HG02973 (cell line): Measurements from ENCODE around the gene IPO4.

Experiments used
- ATAC-seq: cut with Tn5 transposase; IDR thresholded peaks from one replicate; pipeline ENCODE4 v1.9.1; 2021; ENCODE audit warnings: moderate library complexity; ENCODE audit not compliant: unreplicated experiment

The IPO4 gene

GRCh38 chr14:24132061-24132685 is 56.4 kb downstream of the IPO4 start:
- no peak for ATAC-seq

GRCh38 chr14:24131549-24131966 is 57.1 kb downstream of the IPO4 start:
- ATAC-seq = no peak

DNA sequence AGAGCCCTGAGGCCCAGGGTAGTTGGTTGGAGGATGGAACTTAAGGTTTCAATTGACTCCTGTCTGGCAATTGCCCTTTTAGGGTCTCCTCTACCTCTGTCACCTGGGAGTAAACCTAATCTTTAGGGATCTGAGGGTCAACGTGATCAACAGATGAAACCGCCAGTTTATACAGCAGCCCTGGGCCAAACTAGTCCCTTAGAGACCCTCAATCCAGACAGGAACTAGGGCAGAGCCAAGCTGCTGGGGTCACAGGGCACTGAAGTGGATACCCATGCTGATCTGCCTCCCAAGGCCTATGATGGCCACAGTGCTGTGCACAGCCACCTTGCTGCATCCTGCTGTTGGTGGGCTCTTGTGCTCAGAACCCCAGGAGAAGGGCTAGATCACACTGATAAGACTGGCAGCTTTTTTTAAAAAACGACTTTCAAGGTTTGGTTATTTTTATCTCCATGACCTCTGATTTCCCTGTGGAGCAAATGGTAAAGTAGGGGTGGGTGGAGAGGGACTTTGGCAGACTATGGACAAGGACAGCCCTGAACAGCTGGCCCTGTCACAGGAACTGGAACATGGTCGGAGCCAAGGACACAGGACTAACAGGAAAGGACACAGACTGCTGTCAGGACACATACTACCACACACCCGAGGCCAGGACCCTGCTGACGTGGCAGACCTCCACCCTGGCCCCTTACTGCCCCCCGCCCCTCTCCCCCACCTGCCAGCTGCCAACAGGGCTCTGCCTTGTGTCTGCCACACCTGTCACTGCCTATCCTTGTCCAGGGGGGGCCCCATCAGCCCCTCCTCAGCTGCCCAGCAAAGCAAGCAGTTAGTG is 57.7 kb downstream of the IPO4 start:
- ATAC-seq = no peak

GRCh38 chr14:24130380-24130716 is 58.3 kb downstream of the IPO4 start, which contains the start of gene FITM1:
Gene FITM1 (plus strand): TSS chr14:24130659. CDS start chr14:24131564, 905 bp downstream.
- ATAC-seq = no peak
